GM18498 (cell line): ENCODE measurements around the gene RHBDL3.
"Not testable (repeated sequence)": the region's sequence is repeated elsewhere in the genome, so short reads cannot be mapped to it uniquely, and the experiment has no call there.

Experiments used
- ATAC-seq: cut with Tn5 transposase; IDR thresholded peaks from one replicate; pipeline ENCODE4 v1.9.1; 2021; ENCODE audit warnings: mild to moderate bottlenecking, moderate library complexity; ENCODE audit not compliant: unreplicated experiment

RHBDL3 gene

DNA sequence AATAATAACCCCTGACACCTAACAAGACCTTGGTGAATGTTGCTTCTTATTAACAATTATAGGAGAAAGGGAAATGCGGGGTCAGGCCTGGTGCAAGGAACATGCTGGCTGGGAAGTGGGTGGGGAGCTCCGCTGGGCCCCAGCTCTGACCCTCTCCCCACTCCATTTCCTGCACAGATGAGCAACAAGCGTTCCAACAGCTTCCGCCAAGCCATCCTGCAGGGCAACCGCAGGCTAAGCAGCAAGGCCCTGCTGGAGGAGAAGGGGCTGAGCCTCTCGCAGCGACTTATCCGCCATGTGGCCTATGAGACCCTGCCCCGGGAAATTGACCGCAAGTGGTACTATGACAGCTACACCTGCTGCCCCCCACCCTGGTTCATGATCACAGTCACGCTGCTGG, 23.0 kb downstream of the RHBDL3 start:
- ATAC-seq: no peak

DNA sequence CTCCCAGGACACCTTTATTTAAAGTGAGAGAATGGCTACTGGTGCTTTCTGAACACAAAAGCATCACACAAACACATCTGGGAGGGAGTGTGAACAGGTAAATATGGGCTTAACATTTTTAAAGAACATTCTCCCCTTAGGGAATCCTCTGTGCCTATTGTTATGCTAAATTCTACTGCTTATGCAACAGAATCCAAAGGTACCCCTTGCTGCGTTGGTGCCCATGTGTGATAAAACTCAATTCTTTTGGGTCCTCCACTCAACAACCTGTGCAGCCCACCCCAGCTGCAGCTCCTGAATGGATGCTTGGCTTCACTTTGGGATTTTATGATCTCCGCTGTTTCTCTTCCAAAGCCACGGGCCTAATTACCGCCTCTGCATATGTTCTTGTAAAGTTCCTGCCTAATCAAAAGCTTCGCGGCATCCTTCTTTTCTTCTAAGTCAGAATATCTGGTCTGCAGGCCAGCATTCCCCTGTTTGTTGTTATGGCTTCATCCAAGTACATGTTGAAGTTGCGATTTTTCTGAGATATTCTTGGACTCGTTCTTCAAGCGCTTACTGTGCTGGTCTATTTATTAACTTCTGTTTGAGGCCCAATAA, 23.9 kb downstream of the RHBDL3 start:
- ATAC-seq: no peak

DNA sequence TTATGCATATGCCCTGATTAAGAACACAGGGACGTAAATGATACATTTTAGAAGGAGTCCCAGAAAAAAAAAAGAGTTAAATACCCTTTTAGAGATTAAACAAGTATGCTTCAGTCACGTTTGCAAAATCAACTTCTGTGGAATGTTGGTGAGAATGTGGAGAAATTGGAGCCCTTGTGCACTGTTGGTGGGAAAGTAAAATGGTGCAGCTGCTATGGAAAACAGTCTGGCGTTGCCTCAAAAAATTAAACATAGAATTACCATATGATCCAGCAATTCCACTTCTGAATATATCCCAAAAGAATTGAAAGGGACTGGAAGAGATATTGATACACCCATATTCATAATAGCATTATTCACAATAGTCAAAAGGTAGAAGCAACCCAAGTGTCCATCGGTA, 26.5 kb downstream of the RHBDL3 start:
- ATAC-seq: no peak

DNA sequence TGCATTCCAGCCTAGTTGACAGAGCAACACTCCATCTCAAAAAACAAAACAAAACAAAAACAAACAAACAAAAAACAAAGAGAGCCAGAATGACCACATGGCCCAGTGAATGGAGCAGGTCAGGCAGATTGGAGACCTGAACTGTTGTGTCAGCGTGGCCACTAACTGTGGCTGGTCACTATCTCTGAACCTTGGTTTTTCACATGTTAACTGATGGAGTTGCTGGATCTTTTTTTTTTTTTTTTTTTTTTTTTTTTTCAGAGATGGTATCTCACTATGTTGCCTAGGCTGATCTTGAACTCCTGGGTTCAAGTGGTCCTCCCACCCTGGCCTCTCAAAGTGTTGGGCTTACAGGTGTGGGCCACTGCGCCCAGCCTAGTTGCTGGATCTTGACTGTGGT, 31.8 kb downstream of the RHBDL3 start:
- no peak for ATAC-seq

DNA sequence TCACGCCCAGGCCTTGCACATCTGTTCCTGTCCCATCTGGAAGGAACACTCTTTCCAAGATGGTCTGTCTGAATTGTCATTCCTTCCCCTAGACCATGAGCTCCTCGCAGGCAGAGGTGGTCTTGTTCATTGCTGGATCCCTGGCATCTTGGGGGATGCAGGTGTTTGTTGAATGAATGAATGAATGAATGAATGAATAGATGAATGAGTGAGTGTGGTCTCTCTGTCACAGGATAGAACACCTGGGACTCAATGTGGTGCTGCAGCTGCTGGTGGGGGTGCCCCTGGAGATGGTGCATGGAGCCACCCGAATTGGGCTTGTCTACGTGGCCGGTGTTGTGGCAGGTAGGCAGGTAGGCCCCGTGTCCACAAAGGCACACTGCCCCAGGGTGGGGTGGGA, 32.2 kb downstream of the RHBDL3 start:
- no peak for ATAC-seq

DNA sequence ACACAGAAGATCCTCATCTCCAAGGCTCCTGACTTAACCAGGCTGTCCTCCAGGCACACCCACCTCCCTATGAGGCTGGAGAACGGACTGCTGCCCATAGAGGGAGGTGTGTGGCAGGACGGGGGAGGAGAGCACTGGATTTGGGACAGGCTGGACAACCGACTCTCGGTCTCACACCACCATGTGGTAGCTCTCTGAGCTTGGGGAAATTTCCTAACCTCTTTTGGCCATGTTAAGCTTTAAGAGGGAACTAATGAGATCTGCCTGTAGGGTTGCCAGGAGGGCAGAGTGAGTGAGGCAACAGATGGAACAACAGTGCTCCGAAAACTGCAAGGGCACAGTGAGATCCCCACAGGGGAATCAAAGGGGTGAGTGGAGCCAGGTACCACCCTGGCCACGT, 32.7 kb downstream of the RHBDL3 start:
- ATAC-seq: no peak

DNA sequence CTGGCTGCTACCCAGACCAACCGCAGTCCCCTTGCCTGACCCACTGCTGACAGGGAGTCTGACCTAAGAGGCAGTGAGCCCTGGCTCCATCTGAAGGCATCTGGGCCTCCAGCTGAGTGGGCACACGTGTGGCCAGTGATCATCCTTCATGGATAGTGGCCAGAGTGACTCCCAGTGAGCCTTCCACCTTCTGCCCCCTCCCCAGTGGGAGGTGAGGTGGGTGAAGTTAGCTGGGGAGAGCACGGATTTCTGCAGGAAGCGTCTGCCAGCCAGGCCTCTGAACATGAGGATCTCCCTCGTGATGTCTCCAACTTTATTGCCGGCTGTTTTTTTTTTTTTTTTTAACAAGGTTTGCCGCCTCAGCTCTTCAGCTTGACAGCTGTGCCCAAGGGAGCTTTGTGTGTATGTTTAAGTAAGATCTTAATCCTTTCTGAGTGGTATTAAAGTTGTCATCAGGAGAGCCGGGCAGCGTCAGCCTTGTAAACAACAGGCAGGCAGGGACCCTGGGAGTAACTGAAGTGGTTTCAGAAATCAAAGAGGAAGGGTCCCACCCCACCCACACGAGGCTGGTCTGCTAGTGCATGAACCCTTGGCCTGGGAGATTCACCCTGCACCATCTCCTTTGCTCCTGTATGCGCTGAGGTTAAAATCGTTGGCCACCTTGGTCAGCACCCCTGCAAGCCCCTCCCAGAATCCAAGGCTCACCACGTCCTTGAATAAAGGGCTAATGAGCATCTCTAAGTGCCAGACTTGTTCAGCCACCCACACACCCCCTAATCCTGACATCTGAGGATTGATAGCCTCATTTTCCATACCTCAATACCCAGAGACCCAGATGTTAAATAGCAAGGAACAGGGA, 33.3 kb downstream of the RHBDL3 start:
- ATAC-seq: no peak

DNA sequence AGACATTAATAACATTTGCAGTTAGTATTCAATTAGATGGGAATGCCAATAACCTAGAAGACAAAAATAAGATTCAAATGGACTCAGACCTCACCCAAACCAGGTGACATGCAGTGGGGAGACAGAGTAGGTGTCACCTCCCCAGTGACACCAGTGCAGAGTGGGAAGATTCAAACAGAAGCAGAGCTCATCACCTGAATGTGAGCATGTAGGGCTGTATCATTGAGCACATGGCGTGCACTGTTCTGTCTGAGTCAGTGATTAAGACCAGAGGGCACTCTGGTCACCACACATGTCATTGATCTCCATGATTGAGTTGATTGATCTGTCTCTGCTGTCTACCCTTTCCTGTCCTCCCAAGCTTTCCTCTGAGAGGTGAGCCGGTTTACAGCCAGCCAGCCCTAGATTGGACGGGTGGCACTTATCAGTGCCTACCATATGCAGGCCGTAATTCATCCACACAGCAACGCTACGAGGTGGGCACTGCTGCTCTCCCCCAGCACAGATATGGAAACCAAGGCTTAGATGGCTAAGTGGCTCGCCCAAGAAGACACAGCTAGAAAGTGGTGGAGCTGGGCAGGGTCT, 34.0 kb downstream of the RHBDL3 start:
- no peak for ATAC-seq

DNA sequence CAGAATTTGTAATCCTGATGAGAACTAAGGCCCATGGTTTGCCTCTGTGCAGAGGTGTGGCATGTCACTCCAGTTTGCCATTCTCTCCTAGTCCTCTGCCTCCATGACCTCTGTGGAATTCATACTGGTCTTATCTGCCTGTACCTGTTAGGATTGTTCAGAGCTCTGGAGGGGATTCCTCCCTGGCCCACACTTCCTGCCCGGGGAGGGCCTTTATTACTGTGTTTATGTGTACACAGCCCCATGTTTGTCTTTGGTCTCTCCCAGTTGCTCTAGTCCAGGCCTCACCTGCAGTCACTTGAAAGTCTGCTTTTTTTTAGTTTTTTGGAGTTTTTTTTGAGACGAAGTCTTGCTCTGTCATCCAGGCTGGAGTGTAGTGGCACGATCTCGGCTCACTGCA, 36.4 kb downstream of the RHBDL3 start:
- ATAC-seq: no peak

DNA sequence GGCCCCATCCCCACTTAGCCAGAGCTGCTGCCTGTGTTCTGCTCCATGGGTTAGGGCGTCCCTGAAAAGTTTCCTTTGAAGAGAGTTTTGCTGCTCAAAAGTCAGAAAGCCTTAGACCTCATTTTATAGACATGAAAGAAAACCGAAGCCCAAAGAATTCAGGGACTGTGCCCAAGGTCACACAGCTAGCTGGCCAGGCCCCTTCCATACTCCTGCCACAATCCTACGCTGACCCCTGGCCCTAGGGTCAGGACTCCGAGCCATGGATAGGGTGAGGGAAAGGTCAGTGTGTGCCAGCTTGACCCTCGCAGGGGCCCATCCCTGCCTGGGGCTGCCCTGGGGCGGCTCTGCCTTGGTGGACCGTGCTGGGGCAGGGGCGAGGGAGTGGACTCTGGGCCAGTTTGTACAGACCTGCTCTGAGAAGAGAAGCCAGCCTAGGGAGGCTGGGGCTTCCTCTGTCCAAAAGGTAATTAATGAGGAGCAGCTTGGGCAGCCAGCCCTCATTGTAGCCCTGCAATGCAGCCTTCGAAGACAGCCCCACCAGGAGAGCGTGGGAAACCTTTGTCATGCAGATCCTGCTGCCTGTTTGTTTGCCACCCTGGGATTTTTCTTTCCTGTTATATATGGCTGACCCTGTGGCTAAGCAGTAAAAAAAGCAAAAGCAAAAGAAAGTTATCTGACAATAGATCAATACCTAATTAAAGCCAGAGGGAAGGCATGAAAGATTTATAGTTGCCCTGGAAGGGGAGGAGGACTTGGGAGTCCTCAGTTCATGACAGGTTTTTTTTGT, 37.4 kb downstream of the RHBDL3 start:
- no peak for ATAC-seq

DNA sequence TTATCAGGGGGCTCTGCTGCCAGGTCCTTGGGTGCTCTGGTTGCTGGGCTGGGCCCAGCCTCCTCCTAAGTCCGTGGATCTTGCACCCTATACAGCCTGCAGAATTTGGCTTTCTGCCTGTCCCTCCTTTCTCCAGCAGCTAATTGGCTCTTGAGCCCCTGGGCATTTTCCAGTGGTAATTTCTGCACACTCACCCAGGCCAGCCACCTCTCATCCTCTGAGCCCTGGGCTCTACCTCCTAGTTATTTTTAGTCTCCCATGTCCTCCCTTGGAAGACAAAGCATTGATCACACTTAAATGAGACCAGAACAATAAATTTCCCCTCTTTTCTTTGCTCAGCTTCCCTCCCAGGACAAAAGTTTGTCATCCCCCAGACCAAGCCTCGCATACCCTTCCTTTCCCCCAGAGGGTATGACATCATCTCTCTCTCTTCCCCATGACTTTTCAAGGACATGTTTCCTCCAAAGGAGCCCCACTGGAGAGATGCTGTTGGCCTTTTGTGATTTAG, 38.2 kb downstream of the RHBDL3 start:
- ATAC-seq: no peak

DNA sequence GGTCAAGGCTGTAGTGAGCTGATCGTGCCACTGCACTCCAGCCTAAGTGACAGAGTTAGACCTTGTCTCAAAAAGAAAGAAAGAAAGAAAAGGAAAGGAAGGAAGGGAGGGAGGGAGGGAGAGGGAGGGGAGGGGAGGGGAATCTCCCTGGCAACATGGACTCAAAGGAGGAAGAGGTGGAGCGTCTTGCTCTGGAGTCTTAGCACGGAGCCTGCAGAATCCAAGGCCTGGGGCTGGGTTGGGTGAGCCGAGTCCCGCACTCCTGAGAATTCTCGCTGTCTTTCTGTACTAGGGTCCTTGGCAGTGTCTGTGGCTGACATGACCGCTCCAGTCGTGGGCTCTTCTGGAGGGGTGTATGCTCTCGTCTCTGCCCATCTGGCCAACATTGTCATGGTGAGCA, 39.4 kb downstream of the RHBDL3 start:
- ATAC-seq: no peak

DNA sequence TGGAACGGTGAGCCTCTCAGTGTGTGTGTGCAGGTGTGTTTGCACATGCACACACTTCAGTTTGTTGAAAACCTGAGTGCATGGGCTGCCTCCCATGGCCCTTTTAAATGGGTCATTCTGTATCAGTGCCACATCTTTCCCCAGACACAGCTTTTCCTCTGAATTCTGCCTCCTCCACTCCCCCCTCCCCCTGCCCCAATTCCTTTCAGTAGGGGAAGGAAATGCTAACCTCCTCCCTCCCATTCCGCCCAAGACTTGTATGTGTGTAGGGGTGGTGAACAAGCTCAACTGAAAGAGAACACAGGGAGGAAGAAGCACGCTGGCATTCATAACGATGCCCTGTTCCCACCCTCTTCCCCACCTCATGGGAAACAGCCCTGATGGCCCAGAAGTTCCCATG, 42.0 kb downstream of the RHBDL3 start:
- no peak for ATAC-seq

DNA sequence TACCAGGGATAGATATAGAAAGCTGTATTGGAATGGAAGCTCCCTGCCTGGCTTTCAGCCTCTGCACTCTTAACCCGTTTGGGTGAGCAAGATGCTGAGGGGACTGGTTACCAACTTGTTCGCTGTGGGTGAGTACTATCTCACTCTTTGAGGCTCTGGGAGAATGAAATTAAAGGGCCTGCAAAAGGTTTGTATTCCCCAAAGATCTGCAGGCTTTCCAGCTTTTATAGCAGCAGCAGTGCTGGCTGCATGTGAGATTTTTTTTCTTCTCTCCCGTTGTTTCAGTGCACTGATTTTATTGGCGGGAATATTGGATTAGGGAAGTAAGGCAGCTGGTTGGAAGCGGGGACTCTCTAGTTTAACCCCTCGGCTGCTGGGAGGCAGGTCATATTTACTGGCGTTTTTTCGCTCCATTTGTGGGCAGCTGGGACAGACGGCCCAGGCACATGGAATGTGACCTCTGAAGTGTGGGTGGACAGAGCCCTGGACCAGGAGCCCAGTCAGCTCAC, 45.5 kb downstream of the RHBDL3 start:
- ATAC-seq: no peak

DNA sequence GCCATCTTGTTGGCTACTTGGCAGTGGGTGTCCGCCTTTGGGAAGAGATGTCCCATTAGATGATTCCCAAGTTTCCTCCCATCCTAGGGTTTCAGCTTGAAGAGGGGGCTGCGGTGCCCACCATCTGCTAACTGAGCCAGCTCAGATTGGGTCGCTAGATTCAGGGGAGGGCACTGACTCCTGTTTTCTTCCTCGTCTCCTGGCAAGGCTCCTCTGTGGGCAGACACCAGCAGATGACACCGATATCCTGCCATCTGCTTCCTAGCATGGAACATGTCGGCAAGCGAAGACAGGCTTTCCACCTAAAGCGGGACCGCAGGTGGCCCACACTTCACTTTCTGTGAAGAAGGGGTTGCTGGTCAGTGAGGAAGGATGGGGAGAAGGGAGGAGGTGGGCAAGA, 49.0 kb downstream of the RHBDL3 start:
- no peak for ATAC-seq

DNA sequence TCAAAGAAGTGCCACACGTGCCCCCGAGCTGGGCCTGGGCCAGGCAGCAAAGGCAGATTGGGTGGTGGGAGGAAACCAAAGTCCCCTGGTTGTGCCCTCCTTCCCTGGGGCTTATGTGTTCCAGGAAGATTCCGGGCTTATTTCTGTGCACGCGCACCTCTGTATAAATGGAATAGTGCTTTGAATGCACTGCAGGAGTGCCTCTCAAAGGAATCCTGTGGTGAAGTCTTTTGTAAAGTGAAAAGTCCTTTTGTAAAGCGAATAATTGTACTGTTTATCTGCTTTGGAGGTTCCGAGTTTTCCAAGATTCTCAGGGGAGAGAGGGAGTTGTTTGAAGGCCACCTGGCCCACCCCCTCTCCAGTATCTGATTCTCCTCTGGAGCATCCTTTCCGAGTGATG, 49.5 kb downstream of the RHBDL3 start:
- no peak for ATAC-seq

DNA sequence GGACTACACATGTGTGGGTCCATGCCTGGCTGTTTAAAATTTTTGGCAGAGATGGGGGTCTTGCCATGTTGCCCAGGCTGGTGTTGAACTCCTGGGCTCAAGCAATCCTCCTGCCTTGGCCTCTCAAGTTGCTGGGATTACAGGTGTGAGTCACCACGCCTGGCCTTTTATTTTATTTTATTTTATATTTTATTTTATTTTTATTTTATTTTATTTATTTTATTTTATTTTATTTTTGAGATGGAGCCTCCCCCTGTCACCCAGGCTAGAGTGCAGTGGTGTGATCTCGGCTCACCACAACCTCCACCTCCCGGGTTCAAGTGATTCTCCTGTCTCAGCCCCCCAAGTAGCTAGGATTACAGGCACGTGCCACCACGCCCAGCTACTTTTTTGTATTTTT, 51.0 kb downstream of the RHBDL3 start:
- ATAC-seq: not testable (repeated sequence)

DNA sequence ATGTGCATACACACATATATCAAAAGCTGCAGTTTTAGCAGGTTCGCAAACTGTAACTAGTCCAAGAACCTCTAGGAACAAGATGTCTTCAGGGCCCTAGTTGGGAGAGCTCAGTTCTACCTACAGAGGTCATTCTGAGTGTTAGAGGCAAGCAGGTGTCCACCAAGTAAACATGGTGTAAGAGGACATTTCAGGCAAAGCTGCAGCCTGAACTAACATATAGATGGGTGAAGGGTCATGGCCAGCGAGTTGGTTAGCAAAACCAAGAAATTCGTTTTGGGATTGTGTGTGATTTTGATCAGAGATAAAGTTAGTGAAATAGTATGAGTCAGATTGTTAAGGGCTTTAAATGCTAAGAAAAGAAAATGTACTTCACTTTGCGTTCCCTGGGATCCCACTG, 51.7 kb downstream of the RHBDL3 start:
- ATAC-seq: no peak

DNA sequence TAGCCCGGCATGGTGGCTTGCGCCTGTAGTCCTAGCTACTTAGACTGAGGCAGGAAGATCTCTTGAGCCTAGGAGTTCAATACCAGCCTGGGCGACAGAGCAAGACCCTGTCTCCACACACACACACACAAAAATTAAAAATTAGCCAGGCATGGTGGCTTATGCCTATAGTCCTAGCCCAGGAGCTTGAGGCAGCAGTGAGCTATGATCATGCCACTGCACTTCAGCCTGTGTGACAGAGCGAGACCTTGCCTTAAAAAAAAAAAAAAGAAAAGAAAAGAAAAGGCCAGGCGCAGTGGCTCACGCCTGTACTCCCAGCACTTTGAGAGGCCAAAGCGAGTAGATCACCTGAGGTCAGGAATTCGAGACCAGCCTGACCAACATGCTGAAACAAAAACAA, 52.4 kb downstream of the RHBDL3 start:
- no peak for ATAC-seq

DNA sequence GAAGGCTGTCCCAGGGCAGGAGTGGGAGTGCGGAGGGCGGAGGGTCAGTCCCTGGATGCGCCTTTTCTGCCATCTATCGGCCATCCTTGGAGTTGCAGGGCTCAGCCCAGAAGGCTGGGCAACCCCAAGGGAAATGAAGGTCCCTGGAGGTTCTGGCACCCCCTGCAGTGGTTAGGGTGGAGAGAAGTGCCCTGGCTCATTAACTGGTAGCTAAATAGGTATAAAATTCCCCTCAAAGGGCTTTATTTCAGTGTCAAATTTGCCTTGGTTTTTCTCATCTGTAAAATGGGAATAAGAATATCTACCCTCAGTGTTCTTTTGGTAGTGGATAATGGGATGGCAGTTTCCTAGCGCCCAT, 53.9 kb downstream of the RHBDL3 start:
- peak; percentile 61 for ATAC-seq

DNA sequence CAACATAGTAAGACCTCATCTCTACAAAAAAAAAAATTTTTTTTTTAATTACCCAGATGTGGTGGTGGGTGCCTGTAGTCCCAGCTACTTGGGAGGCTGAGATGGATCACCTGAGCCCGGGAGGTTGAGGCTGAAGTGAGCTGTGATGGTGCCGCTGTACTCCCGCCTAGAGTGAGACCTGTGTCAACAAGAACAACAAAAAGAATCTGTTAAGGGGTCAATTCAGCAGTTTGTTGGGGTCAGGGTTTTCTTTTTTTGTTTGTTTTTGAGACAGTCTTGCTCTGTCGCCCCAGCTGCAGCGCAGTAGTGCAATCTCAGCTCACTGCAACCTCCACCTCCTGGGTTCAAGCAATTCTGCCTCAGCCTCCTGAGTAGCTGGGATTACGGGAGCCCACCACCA, 54.4 kb downstream of the RHBDL3 start:
- ATAC-seq: not testable (repeated sequence)
